ENCODE measurements around the gene PEX26. TPM values are rescaled to one million over a fixed set of nuclear protein-coding genes. Genes with fewer than 3 reads are reported as not detected.
A peak's percentile ranks its signal among the peaks of the same experiment; 100 is the strongest.

Gene PEX26
- total and polyA plus RNA-seq, 2 of the 13 experiments (the other 11 are each of a cell fraction or from before 2014, with no cell fraction given) = 10.6 to 25.1 TPM

- TF ChIP-seq NR2F1 (CRISPR knock-in tag; IDR thresholded peaks at IDR 0.05) = peak; percentile 30 to 52; a peak in 1 of 4 replicates
- no peak for TF ChIP-seq CSRNP1 (CRISPR knock-in tag; IDR thresholded peaks at IDR 0.05)
- no peak for TF ChIP-seq STAT5B (CRISPR knock-in tag; IDR thresholded peaks at IDR 0.05)
- TF ChIP-seq SOX13 (IDR thresholded peaks at IDR 0.05) = peak; percentile 53; the same call in 1 of the 2 replicates
- TF ChIP-seq SOX13 (CRISPR knock-in tag; conservative IDR thresholded peaks at IDR 0.05 in 1 of 2, IDR thresholded peaks at IDR 0.05 in 1 of 2) = peak in 1 of 2 experiments; percentile 80; a peak in 2 of 4 replicates
- no peak for TF ChIP-seq FIP1L1 (IDR thresholded peaks at IDR 0.05; ENCODE audit: borderline replicate concordance, insufficient read depth, low read depth, low read length)
- peak; percentile 33; the same call in 1 of the 2 replicates for TF ChIP-seq MXD1 (CRISPR knock-in tag; IDR thresholded peaks at IDR 0.05)
- 0 out of 2 replicates have a peak, but pooled peaks have one; percentile 33 for TF ChIP-seq RFX5 (IDR thresholded peaks at IDR 0.05; ENCODE audit: low read depth, low read length)
- TF ChIP-seq TEF (CRISPR knock-in tag; IDR thresholded peaks at IDR 0.05) = peak; percentile 97
- TF ChIP-seq ZNF7 (CRISPR knock-in tag; IDR thresholded peaks at IDR 0.05) = 0 out of 2 replicates have a peak, but pooled peaks have one; percentile 11
- peak; percentile 85 for TF ChIP-seq BRD4 (CRISPR knock-in tag; IDR thresholded peaks at IDR 0.05)
- TF ChIP-seq ZNF580 (CRISPR knock-in tag; IDR thresholded peaks at IDR 0.05; ENCODE audit: borderline replicate concordance, low read depth) = peak; percentile 77; the same call in 1 of the 2 replicates
- TF ChIP-seq E2F5 (CRISPR knock-in tag; conservative IDR thresholded peaks at IDR 0.05) = no peak
- TF ChIP-seq PRDM4 (CRISPR knock-in tag; IDR thresholded peaks at IDR 0.05; ENCODE audit: borderline replicate concordance) = no peak
- TF ChIP-seq REXO4 (CRISPR knock-in tag; IDR thresholded peaks at IDR 0.05; ENCODE audit: borderline replicate concordance) = no peak
- no peak for TF ChIP-seq ZNF678 (CRISPR knock-in tag; IDR thresholded peaks at IDR 0.05)
- TF ChIP-seq SALL2 (CRISPR knock-in tag; IDR thresholded peaks at IDR 0.05) = no peak
- TF ChIP-seq ZNF225 (CRISPR knock-in tag; IDR thresholded peaks at IDR 0.05) = no peak
- TF ChIP-seq FOXP4 (CRISPR knock-in tag; IDR thresholded peaks at IDR 0.05) = peak; percentile 93
Measured at GRCh38 chr22:18148293-18148965, 70.6 kb downstream of the PEX26 start (continued).
